Upper lobe of right lung (tissue), 1 donor: ENCODE results near the gene ITIH3. TPM values are rescaled to one million over a fixed set of nuclear protein-coding genes. Genes with fewer than 3 reads are reported as not detected.

Experiments used
- ATAC-seq: fragments of 200-7000 bp; cut with Tn5 transposase; one replicate; pipeline ENCODE4 v1.9.1; 2020; ENCODE audit warnings: mild to moderate bottlenecking, moderate library complexity
- DNase-seq: peaks from one replicate; pipeline ENCODE4 v3.0.0-alpha.2; 2020
- H3K27ac ChIP-seq: fragments of 200-600 bp; one replicate; pipeline ENCODE4 v1.8.0; 2022
- H3K27me3 ChIP-seq: fragments of 200-600 bp; one replicate; pipeline ENCODE4 v1.8.0; 2022; ENCODE audit warnings: mild to moderate bottlenecking
- H3K36me3 ChIP-seq: fragments of 200-600 bp; one replicate; pipeline ENCODE4 v1.8.0; 2022
- H3K4me1 ChIP-seq: fragments of 200-600 bp; one replicate; pipeline ENCODE4 v1.8.0; 2022
- H3K4me3 ChIP-seq: fragments of 200-600 bp; one replicate; pipeline ENCODE4 v1.8.0; 2022; ENCODE audit warnings: mild to moderate bottlenecking
- H3K9me3 ChIP-seq: fragments of 200-600 bp; one replicate; pipeline ENCODE4 v1.8.0; 2022
- intact Hi-C: fragments of 100-400 bp; cut with DNase I; formaldehyde crosslinking; loops from one replicate; pipeline ENCODE4 v1.11.0; 2022
- total RNA-seq: library from RNA; stranded (reverse); fragmentation: NEBNext Ultra II Directional; extraction: Animal tissue kit (Norgen Biotek cat#: 25700); gene quantifications from one replicate; pipeline ENCODE4 v1.2.1, GENCODE V29; 2021
- TF ChIP-seq, protein P1 (sequence below): fragments of 200-600 bp; IDR thresholded peaks from one replicate; pipeline ENCODE4 v1.8.0; 2022; ENCODE audit warnings: antibody characterized with exemption
- donor health status: DM: no; HTN: yes; CAD: no; lungs with severe emphysema.

Gene ITIH3
- total RNA-seq, 1 donor from 2014 or later = 9.5 TPM

GRCh38 chr3:52777959-52778805, 16.4 kb upstream of the ITIH3 start:
- Histone ChIP-seq H3K4me1 (no peaks in the 10 kb centered on the region), H3K9me3 (no peaks in the 10 kb centered on the region), H3K36me3 (no peaks in the 10 kb centered on the region), H3K4me3 (no peak overlapping the region), H3K27me3 (peaks cover 5% of the 10 kb centered on the region), H3K27ac (no peak overlapping the region)
- ATAC-seq (no peak), DNase-seq (peak; percentile 37)
- intact Hi-C loops = no loop called here
- TF ChIP-seq, protein P1, sequence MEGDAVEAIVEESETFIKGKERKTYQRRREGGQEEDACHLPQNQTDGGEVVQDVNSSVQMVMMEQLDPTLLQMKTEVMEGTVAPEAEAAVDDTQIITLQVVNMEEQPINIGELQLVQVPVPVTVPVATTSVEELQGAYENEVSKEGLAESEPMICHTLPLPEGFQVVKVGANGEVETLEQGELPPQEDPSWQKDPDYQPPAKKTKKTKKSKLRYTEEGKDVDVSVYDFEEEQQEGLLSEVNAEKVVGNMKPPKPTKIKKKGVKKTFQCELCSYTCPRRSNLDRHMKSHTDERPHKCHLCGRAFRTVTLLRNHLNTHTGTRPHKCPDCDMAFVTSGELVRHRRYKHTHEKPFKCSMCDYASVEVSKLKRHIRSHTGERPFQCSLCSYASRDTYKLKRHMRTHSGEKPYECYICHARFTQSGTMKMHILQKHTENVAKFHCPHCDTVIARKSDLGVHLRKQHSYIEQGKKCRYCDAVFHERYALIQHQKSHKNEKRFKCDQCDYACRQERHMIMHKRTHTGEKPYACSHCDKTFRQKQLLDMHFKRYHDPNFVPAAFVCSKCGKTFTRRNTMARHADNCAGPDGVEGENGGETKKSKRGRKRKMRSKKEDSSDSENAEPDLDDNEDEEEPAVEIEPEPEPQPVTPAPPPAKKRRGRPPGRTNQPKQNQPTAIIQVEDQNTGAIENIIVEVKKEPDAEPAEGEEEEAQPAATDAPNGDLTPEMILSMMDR = no peak

DNA sequence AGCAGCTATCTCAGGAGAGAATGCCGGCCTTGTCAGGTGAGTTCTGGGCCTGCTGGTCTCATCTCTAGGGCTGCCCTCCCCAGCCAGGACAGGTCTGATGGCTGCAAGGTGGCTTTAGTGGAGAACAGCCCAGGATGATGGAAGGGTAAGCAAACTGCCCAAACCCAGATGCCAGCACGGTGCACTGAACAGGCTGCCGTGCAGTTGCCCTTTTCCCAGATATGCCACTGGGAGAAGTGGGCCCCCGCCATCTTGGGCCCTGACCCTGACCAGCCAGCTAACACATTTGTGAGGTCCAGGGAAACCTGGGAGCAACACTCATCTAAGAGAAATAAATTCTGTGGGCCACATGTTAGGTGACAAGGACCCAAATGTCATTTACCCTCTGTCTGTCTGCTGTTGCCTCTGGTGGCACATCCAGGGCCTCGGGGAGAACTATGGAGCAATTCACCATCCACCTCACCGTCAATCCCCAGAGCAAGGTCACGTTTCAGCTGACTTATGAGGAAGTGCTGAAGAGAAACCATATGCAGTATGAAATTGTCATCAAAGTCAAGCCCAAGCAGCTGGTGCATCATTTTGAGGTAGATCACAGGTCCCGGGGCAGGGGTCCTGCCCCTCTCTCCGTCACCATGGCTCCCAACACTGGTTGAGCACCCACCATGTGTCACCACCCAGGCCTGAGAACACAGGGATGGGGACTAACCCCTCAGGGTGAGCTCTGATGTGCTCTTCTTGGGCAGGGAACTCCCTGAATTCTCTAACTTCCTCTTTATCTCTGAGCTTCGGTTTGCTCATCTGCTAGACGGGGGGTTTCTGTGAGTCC, 15.4 kb upstream of the ITIH3 start:
- H3K27ac ChIP-seq = no peak overlapping the region
- intact Hi-C loops = no loop called here
- TF ChIP-seq, protein P1 = no peak
- no peaks in the 10 kb centered on the region for H3K4me1 ChIP-seq
- peak; percentile 38 for ATAC-seq
- no peak overlapping the region for H3K4me3 ChIP-seq
- H3K27me3 ChIP-seq = peaks cover 5% of the 10 kb centered on the region
- no peaks in the 10 kb centered on the region for H3K36me3 ChIP-seq
- H3K9me3 ChIP-seq = no peaks in the 10 kb centered on the region
- DNase-seq = peak; percentile 45

DNA sequence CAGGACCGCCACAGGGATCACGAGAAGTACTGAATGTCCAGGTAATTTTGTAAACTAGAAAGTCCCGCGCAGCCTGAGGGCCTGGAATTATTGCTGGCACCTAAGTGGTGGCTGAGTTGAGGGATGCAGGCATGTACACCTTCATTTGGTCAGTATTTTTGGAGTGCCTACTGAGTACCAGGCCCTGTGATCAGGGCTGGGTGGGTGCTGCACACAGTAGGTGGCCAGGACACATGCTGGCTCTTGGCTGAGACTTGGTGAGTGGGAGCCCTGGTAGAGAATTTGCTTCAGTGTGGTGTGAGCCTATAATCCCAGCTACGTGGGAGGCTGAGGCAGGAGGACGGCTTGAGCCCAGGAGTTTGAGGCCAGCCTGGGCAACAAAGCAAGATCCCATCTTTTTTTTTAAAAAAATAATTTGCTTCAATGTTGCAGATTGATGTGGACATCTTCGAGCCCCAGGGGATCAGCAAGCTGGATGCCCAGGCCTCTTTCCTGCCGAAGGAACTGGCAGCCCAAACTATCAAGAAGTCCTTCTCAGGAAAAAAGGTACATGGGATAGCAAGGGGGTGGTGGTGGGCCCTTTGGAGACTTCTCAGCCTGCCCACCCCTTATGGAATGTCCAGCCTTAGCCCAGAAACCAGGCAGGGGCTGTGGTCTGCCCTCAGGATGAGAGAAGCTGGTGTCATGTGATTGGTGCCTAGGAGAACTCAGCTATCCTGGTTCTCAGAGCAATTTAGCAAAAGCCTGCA, 14.6 kb upstream of the ITIH3 start:
- Histone ChIP-seq H3K27me3 (peaks cover 5% of the 10 kb centered on the region), H3K36me3 (no peaks in the 10 kb centered on the region), H3K9me3 (no peaks in the 10 kb centered on the region), H3K4me3 (no peak overlapping the region), H3K4me1 (no peaks in the 10 kb centered on the region), H3K27ac (no peak overlapping the region)
- DNase-seq (peak; percentile 31), ATAC-seq (no peak)
- intact Hi-C loops = no loop called here
- TF ChIP-seq, protein P1 = no peak

DNA sequence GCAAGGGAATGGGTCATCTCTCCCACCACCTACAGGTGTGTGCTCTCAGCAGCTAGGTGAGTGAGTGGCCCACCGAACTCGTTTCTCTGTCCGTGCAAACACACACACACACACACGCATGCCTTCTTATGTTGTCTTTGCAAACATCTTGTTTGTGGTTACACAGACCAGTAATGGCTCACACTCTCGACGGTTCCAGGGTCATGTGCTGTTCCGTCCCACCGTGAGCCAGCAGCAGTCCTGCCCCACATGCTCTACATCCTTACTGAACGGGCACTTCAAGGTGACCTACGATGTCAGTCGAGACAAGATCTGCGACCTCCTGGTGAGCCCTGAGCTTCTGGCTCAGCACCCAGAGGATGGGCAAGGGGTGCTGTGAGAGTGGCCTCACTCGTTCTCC, 12.9 kb upstream of the ITIH3 start:
- no peaks in the 10 kb centered on the region for H3K9me3 ChIP-seq
- ATAC-seq (no peak), DNase-seq (peak; percentile 21)
- TF ChIP-seq, protein P1 = no peak
- H3K27me3 ChIP-seq = peaks cover 5% of the 10 kb centered on the region
- no peaks in the 10 kb centered on the region for H3K36me3 ChIP-seq
- no peak overlapping the region for H3K27ac ChIP-seq
- H3K4me1 ChIP-seq = no peaks in the 10 kb centered on the region
- intact Hi-C loops = no loop called here
- no peak overlapping the region for H3K4me3 ChIP-seq

DNA sequence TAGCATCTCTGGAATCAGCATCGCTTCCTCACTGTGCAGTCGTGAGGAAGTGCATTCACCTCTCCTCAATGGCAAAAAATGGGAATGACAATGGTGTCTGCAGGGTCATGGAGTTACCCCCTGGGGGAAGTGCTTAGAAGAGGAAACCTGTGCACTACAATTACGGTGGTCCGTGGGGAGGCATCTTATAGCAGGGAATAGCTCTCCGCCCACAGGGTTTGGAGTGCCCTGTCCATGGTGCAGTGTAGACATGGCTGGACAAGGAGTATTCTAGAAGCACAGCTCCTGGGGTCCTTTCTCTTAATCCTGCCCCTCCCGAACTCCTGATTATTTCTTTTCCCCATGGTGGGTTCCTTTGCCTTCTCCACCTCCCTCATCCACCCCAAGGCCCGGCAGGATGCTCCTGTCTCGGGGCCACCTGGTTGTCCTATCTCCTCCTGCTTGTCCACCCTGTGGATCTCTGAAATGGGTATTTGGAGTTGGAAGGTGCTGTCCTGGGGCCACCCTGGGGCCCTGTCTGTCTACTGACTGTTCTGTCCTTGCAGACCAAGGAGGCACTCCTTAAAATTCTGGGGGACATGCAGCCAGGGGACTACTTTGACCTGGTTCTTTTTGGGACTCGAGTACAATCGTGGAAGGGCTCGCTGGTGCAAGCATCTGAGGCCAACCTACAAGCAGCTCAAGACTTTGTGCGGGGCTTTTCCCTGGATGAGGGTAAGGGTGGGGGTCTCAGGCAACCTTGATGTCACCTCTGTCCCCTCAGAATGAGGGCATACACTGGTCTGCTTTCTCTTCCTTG, 12.0 kb upstream of the ITIH3 start:
- Histone ChIP-seq H3K27me3 (peaks cover 5% of the 10 kb centered on the region), H3K27ac (no peak overlapping the region), H3K4me3 (no peak overlapping the region), H3K4me1 (no peaks in the 10 kb centered on the region), H3K36me3 (no peaks in the 10 kb centered on the region), H3K9me3 (no peaks in the 10 kb centered on the region)
- TF ChIP-seq, protein P1 = no peak
- DNase-seq = peak; percentile 40
- intact Hi-C loops = no loop called here
- ATAC-seq = no peak
